ENCODE data around the gene MPRIP.
"Not testable (repeated sequence)": the region's sequence is repeated elsewhere in the genome, so short reads cannot be mapped to it uniquely, and the experiment has no call there.

The MPRIP gene

DNA sequence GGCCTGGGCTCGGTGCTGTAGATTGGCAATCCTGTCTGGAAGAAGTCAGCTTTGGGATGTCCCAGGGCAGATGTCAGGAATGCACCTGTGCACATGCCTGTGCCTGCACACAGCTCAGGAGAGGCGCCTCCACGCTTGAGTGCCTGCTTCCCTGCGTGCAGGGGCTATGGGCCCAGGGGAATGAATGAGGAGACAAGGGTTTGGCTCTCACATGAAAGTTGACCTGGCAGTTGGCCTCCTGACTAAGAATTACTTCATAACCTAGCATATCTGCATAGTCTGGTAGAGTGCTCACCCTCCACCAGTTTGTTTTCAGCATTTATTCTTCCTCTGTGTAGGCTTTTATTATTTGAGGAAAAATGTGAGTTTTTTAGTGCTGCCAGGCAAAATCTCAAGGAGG, 113.8 kb downstream of the MPRIP start:
- TF ChIP-seq, protein P1, sequence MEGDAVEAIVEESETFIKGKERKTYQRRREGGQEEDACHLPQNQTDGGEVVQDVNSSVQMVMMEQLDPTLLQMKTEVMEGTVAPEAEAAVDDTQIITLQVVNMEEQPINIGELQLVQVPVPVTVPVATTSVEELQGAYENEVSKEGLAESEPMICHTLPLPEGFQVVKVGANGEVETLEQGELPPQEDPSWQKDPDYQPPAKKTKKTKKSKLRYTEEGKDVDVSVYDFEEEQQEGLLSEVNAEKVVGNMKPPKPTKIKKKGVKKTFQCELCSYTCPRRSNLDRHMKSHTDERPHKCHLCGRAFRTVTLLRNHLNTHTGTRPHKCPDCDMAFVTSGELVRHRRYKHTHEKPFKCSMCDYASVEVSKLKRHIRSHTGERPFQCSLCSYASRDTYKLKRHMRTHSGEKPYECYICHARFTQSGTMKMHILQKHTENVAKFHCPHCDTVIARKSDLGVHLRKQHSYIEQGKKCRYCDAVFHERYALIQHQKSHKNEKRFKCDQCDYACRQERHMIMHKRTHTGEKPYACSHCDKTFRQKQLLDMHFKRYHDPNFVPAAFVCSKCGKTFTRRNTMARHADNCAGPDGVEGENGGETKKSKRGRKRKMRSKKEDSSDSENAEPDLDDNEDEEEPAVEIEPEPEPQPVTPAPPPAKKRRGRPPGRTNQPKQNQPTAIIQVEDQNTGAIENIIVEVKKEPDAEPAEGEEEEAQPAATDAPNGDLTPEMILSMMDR (conservative IDR thresholded peaks at IDR 0.05): no peak
- no peak overlapping the region for H3K27ac ChIP-seq

DNA sequence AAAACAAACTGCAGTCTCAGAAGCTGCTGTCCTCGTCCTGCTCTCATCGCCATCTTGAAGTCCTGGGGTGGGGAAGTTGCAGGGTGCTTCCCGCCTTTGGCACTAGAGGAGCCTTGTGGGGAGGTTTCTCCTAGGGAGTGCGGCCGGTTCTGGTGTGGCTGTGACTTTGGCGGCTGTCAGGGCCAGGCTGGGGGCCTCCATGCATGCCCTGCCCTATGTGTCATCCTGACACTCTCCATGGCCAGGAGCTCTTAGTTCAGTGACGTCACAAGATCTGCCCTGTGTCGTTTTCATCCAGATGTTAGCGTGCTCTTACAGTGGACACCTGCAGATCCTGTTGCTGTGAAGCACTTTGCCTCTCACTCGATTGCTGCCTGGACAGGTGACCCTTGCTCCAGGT, 114.3 kb downstream of the MPRIP start:
- TF ChIP-seq, protein P1 (conservative IDR thresholded peaks at IDR 0.05): no peak
- no peak overlapping the region for H3K27ac ChIP-seq

DNA sequence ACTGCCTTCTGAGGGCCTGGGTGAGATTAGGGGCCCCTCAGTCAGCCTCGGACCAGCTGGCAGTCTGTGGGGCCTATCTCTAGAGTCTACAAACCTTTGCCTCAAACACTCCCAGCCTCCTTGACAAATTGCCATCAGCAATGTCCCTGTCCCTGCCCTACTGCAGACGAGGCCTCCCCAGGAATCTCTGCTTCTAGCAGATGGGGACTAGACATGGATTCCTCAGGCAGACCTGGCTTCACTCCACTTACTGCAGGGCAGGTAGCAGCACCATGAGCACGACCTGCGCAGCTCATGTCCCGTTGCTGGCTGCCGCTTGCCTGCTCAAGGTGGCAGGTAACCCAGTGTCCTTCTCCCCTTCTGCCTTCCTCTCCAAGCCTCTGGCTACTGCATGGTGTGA, 114.8 kb downstream of the MPRIP start:
- TF ChIP-seq, protein P1 (conservative IDR thresholded peaks at IDR 0.05): no peak
- H3K27ac ChIP-seq: no peak overlapping the region

DNA sequence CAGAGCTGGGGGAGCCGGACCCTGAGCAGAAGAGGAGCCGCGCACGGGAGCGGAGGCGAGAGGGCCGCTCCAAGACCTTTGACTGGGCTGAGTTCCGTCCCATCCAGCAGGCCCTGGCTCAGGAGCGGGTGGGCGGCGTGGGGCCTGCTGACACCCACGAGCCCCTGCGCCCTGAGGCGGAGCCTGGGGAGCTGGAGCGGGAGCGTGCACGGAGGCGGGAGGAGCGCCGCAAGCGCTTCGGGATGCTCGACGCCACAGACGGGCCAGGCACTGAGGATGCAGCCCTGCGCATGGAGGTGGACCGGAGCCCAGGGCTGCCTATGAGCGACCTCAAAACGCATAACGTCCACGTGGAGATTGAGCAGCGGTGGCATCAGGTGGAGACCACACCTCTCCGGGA, 116.2 kb downstream of the MPRIP start:
- not testable (repeated sequence) for H3K27ac ChIP-seq

DNA sequence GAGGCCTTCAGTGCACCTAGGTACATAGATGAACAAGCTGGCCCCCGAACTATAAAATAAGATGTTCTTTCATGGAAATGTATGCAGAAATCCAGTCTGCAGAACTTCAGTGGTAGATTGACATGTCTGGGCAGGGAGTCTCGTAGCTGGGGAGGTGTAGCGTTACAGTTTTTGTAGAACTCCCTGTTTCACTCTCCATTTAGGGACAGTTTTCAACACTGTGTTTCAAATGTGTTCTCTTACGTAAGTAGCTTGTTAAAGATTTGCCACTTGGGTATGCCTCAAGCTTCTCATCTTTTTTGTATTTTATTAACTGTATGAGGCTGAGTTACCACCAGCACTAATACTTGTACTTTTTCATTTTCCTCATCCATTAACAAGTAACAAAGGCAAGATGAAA, 117.3 kb downstream of the MPRIP start:
- TF ChIP-seq, protein P1 (conservative IDR thresholded peaks at IDR 0.05): no peak
- H3K27ac ChIP-seq: no peak overlapping the region

DNA sequence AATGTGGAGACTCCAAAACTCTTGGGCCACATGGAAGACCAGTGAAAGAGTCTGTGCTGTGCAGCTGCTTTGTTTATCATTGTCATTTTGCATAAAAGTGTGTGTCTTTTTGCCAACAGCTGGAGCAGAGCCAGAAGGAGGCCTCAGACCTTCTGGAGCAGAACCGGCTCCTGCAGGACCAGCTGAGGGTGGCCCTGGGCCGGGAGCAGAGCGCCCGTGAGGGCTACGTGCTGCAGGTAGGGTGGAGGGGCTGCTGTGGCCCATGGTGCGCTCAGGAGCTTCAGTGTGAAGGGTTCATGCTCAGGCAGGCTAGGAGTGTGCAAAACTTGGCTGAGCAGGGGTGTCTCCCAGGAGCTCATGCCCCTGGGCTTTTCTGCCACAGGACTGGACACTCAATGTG, 118.9 kb downstream of the MPRIP start:
- H3K27ac ChIP-seq: no peak overlapping the region
- TF ChIP-seq, protein P1 (conservative IDR thresholded peaks at IDR 0.05): no peak

DNA sequence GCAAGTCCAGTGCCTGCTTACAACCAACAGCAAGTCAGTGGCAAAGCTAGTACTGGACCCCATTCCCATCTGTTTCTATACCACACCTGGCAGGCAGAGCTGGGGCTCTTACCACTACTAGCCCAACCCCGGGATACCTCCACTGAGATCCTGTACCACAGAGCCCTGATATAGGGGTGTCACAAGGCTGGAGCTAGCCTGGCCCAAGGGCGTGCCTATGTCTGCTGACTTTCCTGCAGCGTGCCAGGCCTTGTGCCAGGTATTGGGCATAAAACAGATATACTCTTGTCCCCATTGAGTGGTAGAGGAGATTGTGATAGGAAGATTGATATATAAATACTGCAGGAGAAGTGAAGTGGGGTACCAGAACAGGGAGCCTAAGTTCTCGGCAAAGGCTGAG, 119.5 kb downstream of the MPRIP start:
- TF ChIP-seq, protein P1 (conservative IDR thresholded peaks at IDR 0.05): no peak
- no peak overlapping the region for H3K27ac ChIP-seq

DNA sequence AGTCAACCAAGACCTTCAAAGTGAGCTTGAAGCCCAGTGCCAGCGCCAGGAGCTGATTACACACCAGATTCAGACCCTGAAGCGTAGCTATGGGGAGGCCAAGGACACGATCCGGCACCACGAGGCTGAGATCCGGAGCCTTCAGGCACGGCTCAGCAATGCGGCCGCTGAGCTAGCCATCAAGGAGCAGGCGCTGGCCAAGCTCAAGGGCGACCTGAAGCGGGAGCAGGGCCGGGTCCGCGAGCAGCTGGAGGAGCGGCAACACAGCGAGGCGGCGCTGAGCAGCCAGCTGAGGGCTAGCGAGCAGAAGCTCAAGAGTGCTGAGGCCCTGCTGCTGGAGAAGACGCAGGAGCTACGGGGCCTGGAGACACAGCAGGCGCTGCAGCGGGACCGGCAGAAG, 121.9 kb downstream of the MPRIP start:
- no peak overlapping the region for H3K27ac ChIP-seq
- TF ChIP-seq, protein P1 (conservative IDR thresholded peaks at IDR 0.05): no peak
